Measurements from ENCODE around the gene ADARB2.

The ADARB2 gene

DNA sequence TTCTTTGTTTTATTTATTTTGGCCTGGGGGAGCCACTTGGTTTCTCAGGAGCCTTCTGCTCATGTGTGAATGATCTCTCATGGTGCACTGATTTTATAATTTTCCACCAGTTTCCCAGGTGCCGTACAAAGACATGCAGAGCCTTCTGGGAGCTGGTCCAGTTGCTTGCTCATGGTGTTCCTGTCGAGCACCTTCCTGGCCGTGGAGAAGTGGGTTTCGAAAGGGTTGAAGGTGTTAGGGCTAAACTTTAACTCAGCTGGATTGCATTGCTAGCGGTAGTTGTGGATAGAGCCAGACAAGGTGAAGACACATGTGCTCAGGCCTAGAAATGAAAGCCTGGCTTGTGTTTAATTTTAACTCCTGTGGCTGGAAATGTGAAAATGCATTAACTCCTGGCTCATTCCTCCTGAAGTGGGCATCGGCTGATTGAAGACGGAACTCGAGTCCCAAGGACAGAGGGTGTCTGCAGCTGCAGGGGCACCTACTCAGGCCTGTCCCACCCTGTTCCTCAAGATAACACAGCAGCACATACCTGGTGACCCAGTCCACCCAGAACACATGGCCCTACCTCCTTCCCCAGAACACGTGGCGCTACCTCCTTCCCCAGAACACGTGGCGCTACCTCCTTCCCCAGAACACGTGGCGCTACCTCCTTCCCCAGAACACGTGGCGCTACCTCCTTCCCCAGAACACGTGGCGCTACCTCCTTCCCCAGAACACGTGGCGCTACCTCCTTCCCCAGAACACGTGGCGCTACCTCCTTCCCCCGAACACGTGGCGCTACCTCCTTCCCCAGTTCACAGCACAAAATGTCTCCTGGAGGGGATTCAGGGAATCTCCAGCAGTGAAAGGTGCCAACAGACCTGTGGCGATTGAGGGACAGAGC is 547.9 kb downstream of the ADARB2 start:
- no peak for DNase-seq

DNA sequence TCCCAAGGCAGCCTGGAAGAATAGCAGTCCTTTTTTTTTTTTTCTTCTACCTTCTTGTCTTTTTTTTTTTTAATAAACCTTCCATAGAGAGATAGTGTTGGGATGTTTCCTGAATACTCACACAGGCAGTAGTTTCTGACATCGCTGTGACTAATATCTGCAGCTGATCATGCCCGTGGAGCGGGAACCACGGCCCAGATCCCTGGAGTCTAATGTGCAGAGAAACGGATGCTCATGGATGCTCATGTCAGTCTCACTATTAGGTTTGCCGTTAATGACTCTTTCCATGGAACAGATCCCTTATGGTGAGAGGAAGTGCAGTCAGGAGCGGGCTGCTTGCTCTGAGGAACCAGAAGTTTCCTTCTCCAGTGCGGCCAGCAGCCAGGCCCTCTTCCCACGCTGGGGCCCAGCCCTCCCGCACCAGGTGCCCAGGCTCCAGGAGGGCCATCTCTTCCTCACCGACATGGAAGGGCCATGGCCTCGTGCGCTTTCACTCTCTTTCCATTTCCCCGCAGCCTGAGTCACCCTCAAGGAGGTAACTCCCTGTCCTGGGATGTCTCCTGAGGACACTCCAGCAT is 548.7 kb downstream of the ADARB2 start:
- DNase-seq: no peak

DNA sequence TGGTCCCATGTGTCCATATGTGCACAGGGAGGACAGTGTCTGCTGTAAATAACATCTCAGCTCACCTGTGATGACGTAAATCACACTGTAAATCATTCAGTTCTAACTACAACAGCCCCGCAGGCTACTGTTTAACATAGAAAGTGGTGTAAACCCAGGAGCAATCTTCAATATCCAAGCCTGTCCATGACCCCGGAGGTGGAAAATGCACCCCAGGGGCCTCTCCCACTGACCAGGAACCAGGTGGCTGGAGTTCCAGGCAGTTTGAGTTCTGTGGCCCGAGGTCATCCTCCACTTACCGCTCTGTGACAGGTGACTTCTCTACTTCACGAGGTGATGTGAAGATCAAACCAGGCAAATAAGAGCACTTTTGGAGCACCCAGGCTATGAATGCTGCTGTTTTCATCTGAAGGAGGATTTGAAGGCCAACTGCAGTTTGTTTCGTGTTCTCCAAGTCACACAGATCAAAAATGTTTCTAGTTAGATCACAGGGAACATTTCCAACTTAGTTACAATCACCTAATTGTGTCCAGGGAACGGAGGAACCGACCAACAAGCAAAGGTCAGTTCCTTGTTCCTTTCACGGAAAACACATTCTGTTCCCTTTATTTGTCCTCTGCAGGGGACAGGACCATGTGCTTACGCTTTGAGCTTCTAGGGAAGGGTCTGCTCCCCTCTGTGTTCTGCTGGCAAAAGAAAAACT is 549.3 kb downstream of the ADARB2 start:
- DNase-seq: no peak

DNA sequence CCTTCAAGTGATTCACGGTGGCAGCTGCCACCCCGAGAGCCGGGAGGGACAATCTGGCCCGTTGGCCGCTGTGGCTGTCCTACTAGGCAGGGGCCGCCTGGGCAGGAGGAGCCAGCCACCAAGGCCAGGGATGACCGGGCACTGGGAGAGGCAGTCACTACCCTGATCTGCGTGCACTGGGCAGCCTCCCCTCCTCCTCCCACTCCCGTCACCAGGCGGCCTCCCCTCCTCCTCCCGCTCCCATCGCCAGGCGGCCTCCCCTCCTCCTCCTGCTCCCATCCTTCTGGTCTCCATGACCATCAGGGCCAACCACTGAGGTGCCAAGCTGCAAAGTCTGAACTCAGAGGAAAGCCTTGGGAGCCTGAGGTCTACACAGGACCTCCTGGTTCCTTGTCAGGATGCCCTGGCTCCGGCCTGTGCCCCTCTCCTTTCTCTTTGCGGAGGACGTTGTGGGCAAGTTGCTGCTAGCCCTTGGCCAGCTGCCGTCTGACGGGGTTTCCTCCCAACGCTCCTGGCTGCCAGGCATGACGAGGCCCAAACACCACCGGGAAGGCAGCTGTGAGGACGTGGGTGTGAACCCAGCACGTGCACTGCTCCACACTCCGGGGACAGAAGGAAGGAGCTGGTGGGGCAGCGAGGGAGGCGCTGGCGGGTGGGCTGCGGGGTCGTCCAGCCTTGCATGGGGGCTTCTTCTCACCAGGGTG is 550.0 kb downstream of the ADARB2 start:
- DNase-seq: no peak

DNA sequence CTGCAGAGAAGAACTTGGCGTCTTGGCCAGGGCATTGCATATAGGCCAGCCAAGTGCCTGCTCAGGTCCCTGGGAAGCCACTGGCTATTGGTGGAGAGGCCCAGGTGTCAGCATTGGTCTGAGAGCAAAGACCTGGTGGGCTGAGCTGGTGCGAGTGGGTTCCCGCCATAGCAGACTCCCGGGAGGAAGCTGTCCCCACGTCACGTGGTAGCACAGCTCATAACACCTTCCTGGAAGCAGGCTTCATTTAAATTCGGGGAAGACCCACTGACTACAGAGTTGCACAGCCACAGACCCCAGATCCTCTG is 550.7 kb downstream of the ADARB2 start:
- DNase-seq: no peak

DNA sequence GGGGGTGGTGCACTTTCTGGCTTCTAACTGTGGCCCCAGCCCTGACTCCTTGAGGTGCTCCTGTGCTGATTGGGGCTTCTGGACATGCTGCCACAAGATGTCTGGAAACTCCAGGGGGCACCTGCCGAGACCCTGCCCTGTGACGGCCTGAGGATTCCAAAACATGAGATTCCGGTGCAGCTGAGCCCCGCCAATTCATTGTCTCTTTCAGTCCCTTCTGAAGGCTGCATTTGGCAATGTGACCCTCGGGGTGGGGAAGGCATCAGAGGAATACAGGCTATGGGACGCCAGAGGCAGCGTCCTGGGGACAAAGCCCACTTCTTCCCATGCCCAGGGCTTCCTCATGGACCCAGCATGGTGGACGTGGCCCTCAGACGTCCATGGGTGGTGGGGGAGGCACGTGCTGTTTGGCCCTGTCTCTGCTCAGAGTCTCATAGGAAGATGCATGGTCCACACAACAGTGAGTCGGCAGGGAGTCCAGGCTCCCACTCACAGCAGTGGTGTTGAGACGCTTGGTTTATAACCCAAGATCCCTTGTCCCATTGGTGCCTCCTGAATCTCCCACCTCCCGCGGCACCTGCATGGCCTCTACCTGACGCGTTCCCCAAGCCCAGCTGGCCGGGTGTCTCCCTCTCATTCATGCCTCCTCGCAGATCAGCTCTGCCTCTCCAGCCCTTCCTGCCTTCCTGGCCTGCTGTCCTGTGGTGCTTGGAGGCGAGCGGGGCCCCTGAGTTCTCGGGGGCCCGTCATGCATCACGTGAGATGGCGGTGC is 551.2 kb downstream of the ADARB2 start:
- DNase-seq: no peak

DNA sequence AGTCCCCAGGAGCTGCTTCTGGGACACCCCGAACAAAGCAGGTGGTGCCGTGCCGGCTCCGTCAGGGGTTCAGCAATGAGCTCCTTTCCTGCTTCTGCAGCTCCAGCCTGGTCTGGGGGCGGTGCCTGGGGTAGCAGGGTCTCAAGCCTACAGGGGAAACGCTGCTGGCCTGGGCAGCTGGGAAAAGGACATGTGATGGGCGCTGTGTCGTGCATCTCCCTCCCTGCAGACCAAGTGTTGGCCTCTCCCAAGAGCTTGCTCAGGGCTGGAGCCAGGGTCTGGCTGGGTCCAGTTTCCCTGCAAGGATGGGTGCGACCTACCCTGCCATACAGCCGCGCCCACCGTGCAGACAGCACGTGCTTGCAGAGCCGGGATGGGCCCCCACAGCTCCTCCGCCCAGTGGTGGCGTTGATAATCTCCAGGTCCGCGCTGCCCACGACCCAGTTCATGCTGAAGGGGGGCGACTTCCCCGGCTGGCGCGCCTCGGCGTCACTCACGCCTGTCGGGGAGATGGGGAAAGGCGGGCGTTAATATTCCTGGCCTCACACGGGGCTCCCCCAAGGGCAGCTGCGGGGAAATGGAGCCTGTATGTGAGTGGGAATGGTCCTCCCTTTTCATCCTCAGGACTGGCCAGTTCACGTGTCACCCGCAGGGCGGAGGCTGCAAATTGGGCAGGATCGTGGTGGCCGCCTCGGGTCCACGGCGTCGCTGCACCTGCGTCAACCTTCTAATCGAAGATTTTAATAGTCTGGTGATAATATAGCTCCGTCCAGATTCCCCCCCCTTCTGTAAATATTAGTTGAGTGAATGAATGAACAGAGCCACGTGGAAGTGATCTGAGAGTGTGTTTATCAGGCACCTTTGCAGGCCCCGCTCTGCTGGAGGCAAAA is 552.5 kb downstream of the ADARB2 start:
- no peak for DNase-seq

DNA sequence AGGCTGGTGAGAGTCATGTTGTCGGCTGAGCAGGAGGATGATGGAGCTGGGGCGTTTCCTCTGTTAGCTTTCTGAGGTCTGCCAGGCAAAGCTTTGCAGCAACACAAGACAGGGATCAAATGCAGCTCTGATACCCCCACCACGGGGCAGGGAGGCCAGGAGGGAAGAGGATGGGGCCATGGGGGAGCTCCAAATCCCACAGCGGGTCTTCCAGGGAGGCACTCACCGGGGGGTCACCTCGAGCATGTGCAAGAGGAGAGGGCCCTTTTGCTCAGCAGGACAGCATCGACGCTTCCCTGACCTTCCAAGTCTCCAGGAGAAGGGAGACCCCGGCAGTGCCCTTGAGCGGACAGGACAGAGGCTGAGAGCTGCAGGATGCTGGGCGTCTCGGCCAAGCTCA is 553.6 kb downstream of the ADARB2 start:
- DNase-seq: no peak

DNA sequence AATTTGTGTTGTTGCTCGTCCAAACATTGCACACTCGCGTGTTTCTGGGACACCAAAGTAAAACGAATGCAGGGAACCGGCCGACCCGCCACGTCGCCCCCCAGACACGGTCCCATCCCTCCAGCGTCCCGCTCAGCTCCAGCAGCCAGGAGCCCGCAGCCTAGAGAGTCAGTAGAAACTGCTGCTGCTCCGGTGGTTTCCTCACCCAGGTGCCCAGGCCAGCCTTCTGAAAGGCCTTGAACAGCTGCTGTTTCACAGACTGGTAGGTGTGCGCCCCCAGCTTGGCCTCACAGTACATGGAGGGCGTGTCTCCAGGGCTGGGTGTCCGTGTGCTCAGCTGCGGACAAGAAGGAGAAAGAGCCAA is 554.3 kb downstream of the ADARB2 start:
- DNase-seq: peak; percentile 73

DNA sequence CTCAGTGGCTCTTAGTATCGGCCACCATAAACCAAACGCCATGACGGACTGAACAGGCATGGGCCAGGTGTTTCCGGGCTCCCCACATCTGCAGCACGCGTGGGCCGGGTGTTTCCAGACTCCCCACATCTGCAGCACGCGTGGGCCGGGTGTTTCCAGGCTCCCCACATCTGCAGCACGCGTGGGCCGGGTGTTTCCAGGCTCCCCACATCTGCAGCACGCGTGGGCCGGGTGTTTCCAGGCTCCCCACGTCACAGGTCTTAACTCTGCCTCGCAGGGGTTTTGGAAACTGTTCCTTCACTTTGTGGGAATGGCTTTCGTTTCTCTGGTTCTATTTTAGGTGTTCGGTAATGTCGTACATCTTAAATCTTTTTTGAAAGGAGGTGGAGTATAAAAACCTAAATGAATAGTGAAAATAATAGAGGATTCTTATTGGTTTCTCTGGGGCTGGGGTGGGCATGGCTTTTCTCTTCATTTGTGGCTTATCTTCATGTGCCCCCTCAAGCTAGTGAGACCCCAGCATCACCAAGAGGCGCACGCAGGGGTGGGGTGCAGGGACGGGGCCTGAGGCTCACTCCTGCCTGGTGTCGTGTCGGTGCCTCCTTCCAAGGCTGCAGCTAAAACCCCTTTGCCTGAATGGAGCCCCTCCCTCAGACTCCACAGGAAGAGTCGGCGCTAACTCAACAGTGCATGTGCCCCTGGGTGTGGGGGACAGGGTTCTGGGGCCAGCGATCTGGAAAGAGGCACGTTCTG is 554.9 kb downstream of the ADARB2 start:
- no peak for DNase-seq

DNA sequence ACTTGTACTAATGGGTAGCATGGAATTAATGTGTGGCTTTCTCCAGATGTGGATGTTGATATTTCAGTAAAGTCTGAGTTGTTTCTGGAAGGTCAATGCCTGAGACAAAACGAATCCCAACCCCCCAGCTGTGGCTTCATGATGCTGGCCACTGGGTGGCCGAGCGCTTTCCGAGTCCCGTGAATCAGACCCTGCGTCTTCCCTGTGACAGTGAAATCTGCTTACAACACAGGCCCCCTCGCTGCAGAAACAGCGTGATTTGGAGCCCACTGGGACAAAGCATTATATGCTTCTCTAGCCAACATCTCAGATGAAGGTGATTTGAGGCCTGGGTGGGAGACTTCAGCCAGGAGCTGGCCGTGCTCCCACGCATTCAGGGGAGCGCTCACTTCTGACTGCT is 556.5 kb downstream of the ADARB2 start:
- no peak for DNase-seq

DNA sequence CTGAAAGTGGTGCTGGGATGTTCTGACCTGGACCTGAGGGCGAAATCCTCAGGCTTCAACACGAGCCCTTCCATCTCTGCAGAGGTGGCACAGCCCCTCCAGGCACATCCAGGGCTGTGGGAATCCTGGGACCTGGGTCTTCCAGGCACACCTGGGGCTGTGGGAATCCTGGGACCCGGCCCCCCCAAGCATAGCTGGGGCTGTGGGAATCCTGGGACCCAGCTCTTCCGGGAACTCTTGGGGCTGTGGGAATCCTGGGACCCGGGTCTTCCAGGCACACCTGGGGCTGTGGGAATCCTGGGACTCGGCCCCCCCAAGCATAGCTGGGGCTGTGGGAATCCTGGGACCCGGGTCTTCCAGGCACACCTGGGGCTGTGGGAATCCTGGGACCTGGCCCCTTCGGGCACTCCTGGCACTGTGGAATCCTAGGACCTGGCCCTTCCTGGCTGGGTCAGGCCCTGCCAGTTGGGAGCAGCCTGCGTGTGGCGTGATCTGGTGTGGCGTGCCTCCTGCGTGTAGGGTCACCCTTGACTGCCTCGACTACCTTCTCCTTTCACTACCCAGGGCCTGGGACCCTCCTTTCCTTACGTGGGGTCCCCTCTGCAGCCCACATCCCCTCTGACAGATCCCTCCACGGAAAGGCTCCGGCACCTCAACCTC is 557.1 kb downstream of the ADARB2 start:
- no peak for DNase-seq

DNA sequence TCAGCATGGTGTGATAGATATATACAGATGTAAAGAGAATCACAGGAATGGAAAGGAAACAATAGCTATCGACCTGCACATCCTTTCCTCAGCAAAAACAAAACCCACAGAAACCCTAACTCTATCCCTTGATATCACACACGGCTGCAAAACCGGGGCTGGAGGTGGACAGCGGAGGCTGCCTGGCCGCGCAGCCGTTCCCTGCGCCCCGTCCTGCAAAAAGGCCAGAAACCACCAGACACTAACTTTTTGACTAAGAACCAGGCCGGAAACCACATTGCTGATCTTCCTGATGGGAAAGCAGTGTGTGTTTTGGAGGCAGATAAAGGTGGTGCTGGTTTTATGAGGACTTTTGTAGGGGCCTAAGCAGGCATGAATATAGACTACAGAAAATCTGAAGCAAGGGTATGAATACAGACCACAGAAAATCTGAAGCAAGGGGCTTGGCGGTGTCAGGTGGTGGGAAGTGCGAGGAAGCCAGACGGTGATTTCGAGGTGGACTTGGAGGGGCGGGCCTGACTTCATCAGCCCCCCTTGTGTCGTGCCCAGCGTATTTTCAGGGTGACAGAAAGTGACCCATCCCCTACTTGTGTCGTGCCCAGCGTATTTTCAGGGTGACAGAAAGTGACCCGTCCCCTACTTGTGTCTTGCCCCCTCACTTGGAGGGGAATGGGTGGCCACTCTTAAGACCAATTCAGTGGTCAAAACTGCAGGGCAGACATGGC is 557.8 kb downstream of the ADARB2 start:
- DNase-seq: no peak

DNA sequence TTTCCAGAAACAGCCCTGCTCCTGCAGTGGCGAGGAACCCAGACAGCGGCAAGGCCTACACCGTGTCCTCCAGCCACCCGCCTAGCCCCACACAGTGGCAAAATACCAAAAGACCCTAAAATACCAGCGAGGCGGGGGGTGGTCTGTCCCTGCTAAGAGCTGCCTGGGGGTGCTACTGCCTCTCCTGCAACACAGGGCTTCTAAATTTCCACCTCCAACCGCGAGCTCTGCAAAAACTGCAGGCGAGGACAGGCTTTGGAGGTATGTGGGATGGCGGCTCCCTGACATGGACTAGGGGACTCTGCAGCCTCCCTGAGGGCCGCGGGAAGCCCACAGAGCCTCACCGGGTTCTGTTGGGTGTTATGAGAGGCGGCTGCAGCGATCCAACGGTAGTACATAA is 558.8 kb downstream of the ADARB2 start:
- no peak for DNase-seq

DNA sequence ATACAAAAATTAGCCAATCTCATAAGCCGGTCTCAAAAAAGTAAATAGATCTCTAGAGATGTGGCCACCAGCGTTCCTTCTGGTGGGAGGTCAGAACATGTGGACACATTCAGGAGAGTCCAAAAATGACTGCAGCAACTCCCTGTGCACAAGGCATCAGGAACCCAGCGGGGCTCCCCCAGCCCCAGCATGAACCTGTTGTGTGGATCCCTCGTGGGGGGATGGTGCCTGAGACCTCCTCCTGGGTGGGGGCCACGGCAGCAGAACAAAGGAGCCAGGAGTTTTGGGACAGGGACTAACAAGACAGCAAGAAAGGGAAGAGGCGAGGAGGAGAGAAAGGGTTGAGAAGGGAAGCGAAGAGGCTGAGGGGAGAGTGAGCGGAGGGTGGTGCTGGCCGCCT is 559.4 kb downstream of the ADARB2 start:
- DNase-seq: no peak

DNA sequence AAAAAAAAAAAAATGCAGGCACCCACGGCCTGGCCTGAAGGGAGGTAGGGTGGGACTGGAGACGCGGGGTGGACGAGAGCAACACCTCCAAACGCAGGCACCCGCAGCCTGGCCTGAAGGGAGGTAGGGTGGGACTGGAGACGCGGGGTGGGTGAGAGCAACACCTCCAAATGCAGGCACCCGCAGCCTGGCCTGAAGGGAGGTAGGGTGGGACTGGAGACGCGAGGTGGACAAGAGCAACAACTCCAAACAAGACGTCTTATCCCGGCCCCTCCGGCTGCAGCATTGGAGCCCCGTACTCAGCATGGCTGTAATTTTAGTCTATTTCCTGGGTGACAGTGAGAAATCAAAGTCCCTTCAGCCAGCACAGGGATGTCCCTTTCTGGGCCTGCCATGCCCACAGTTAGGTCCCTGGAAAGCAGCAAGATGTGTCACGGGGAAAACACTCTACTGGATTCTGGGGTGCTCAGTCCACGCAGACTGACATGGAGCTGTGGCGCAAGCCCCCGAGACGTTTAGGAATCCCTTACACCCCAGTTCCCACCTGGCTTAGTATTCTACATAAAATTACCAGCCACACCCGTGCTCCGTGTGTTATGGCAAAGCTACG is 561.3 kb downstream of the ADARB2 start:
- DNase-seq: no peak

DNA sequence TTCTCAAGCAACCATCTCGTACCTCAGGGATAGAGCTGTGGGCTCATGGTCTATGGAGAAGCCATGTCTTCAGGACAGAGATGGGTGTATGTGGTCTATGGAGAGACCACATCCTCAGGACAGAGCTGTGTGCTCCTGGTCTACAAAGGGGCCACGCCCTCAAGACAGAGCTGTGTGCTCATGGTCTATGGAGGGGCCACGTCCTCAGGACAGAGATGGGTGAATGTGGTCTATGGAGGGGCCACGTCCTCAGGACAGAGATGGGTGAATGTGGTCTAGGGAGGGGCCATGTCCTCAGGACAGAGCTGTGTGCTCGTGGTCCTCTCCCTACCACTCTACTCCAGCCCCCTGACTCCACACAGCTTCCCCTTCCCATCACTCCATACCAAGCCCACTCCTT is 563.3 kb downstream of the ADARB2 start:
- DNase-seq: no peak

DNA sequence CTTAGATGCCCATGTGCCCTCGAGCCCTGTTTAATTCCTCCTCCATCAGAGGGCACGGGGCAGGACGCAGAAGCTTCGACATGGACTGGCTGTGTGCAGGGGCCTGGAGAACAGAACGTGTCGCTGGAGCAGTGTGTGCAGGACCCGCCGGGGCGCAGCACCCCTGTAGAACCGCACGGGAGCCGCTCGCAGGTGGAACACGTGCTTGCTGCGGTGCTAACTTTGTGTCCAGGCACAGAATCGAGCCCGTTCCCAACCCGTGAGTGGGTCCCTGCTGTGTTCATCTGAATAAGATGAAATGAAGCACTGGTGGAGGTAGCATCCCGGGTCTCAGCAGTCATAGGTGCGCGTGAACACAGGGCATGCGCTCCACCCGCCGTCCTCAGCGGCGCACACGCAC is 564.2 kb downstream of the ADARB2 start:
- DNase-seq: no peak

DNA sequence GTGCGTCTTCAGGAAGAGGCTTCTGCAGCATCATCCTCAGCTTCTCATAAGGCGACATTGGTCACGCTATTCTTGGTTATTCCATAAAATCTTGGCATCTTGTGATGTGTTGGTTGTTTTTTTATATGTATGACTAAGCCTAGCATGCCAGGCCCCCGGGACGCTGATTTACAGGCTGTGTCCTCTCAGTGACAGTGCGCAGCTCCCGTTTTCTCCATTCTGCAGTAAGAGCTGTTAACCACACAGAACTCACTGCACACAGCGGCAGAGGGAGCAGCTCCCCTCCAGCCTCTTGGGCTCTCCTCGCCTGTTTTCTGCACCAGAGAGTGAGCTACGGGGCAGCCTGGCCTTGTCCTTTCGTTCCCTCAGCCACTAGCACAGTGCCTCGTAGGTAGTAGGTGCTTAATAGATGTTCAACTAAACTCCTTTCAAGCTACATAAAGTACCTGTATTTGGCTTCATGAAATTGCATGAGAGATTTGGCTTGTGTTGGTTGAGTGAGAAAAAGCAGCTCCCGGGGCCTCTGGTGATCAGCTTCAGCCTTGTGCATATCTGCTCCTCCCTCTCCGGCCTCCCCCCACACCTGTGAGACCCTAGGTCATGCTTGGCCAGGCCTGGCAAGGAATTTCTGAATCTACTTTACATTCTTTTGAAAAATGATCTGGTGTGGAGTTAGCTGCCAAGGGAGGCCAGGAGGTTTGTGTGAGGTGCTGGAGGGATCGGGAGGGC is 564.9 kb downstream of the ADARB2 start:
- DNase-seq: no peak

Measured in DMS53 (cell line).